Adrenal gland (tissue), 12 donors: ENCODE results near the gene MMP20. TPM values are rescaled to one million over a fixed set of nuclear protein-coding genes. Genes with fewer than 3 reads are reported as not detected.

Source experiments
- DNase-seq, 7 donors: peaks; one replicate each; pipeline ENCODE4 v3.0.0-alpha.2; 2019 to 2020
- H3K27ac ChIP-seq, 5 donors: fragments of 200-600 bp; sonication (generic) in 4 of 5; 1 replicate in 3 of 5; 2 replicates in 2 of 5; pipeline versions ENCODE4 v1.5.1 to v1.8.0; 2016 to 2020; ENCODE audit warnings: mild to moderate bottlenecking in 1 of 5
- H3K27me3 ChIP-seq: fragments of 200-600 bp; 2 replicates; pipeline ENCODE4 v1.8.0; 2021
- H3K36me3 ChIP-seq, 2 donors: fragments of 200-600 bp; replicated peaks in 1 of 2; 1 replicate in 1 of 2; 2 replicates in 1 of 2; pipeline versions ENCODE4 v1.5.1 to v1.8.0; 2018 to 2022
- H3K4me1 ChIP-seq, 2 donors: fragments of 200-600 bp; replicated peaks in 1 of 2; 1 replicate in 1 of 2; 2 replicates in 1 of 2; pipeline versions ENCODE4 v1.5.1 to v1.8.0; 2018 to 2021
- H3K4me3 ChIP-seq, 4 donors: fragments of 200-600 bp; sonication (generic) in 3 of 4; one replicate each; pipeline ENCODE4 v1.5.1; 2016 to 2018
- H3K9me3 ChIP-seq, 3 donors: fragments of 200-600 bp; sonication (generic) in 1 of 3; replicated peaks in 1 of 3; 1 replicate in 2 of 3; 2 replicates in 1 of 3; pipeline versions ENCODE4 v1.5.1 to v1.8.0; 2016 to 2021
- CTCF ChIP-seq, 6 experiments: fragments of 450-650 bp in 4 of 6; fragments of 200-600 bp in 2 of 6; sonication (generic) in 1 of 6; IDR thresholded peaks; 1 replicate in 5 of 6; 2 replicates in 1 of 6; pipeline versions ENCODE4 v1.5.1 to v1.8.0; 2016 to 2021; ENCODE audit warnings: antibody characterized with exemption in 6 of 6, mild to moderate bottlenecking in 2 of 6, moderate library complexity in 1 of 6
- POLR2A ChIP-seq, 2 donors: fragments of 450-650 bp; IDR thresholded peaks; one replicate each; pipeline ENCODE4 v1.6.1; 2017; ENCODE audit warnings: antibody characterized with exemption in 2 of 2, mild to moderate bottlenecking in 2 of 2, moderate library complexity in 1 of 2
- WGBS, 4 donors: extraction: QIAGEN DNeasy Blood & Tissue Kit in 2 of 4; methylation state at CpG; one replicate each; pipeline versions ENCODE4 v1.1.5 to v1.1.7; 2013 to 2017; 5-methylcytosine and 5-hydroxymethylcytosine counted together
- intact Hi-C, 2 donors: fragments of 100-400 bp; cut with DNase I; formaldehyde crosslinking; loops; one replicate each; pipeline versions ENCODE4 v1.14.1 to v1.15.0; 2022 to 2023
- polyA plus RNA-seq, 3 donors: library from polyadenylated mRNA; stranded (reverse); fragments of 200-250 nt in 2 of 3; fragments of 350-450 nt in 1 of 3; fragmentation: Illumina TruSeq in 1 of 3; extraction: RNeasy Lipid Tissue Mini Kit (QIAGEN cat#74804) in 1 of 3; gene quantifications; one replicate each; pipeline ENCODE4 v1.2.3, GENCODE V29; 2013 to 2014
- total RNA-seq, 9 donors: library from RNA; depleted of rRNA in 4 of 9; stranded (reverse); fragments of >200 nt in 4 of 9; fragments of 120-200 nt in 1 of 9; fragmentation: NEBNext Ultra II Directional in 1 of 9; extraction: Animal tissue kit (Norgen Biotek cat#: 25700) in 1 of 9; gene quantifications; one replicate each; pipeline versions ENCODE4 v1.1.0 to v1.2.4, GENCODE V29; 2013 to 2023
- donor health status: healthy with polysubstance abuse.
- donor health status: Bipolar disorder and iron deficiency.
- donor health status: DM: yes; HTN: yes; CAD: no.
- donor health status: DM: no; HTN: no; CAD: no.
- donor health status: DM: no; HTN: no; CAD: no.
- donor health status: DM: yes; HTN: yes; CAD: no.

Gene MMP20
- total and polyA plus RNA-seq, 12 donors = not detected

GRCh38 chr11:102603091-102603490 is 22.0 kb downstream of the MMP20 start:
- Histone ChIP-seq H3K4me1 (peaks cover 9 to 10% of the 10 kb centered on the region in 2 donors), H3K27me3 (peaks cover 4% of the 10 kb centered on the region), H3K27ac (no peak overlapping the region), H3K9me3 (no peaks in the 10 kb centered on the region), H3K36me3 (no peaks in the 10 kb centered on the region), H3K4me3 (no peak overlapping the region)
- DNase-seq = no peak
- no peak for TF ChIP-seq CTCF (IDR thresholded peaks at IDR 0.05)
- TF ChIP-seq POLR2A (IDR thresholded peaks at IDR 0.05) = no peak
- WGBS, 4 donors = 72 to 97% (median 87%) methylated on average over 5 of the region's 5 CpGs
- intact Hi-C loops = no loop called here

GRCh38 chr11:102600666-102601065 is 24.5 kb downstream of the MMP20 start:
- peak in 1 of 7 donors; percentile 16 for DNase-seq
- H3K4me3 ChIP-seq = no peak overlapping the region
- H3K27ac ChIP-seq = peak overlapping the region in 1 of 5 donors; percentile 55
- H3K27me3 ChIP-seq = peaks cover 4% of the 10 kb centered on the region
- WGBS, 4 donors = 72 to 83% (median 79%) methylated on average over 3 of the region's 3 CpGs
- H3K9me3 ChIP-seq = no peaks in the 10 kb centered on the region
- TF ChIP-seq CTCF (IDR thresholded peaks at IDR 0.05) (no peak), POLR2A (IDR thresholded peaks at IDR 0.05) (no peak)
- H3K4me1 ChIP-seq = peaks cover 9 to 10% of the 10 kb centered on the region in 2 donors
- intact Hi-C loops = no loop called here
- no peaks in the 10 kb centered on the region for H3K36me3 ChIP-seq

GRCh38 chr11:102599642-102600261 is 25.4 kb downstream of the MMP20 start:
- Histone ChIP-seq H3K36me3 (no peaks in the 10 kb centered on the region), H3K9me3 (no peaks in the 10 kb centered on the region), H3K4me3 (no peak overlapping the region), H3K4me1 (peaks cover 9 to 10% of the 10 kb centered on the region in 2 donors), H3K27me3 (no peaks in the 10 kb centered on the region), H3K27ac (peak overlapping the region in 4 of 5 donors; percentile 37 to 71 (median 49))
- TF ChIP-seq POLR2A (IDR thresholded peaks at IDR 0.05) (no peak), CTCF (IDR thresholded peaks at IDR 0.05) (no peak)
- intact Hi-C loops = no loop called here
- 48 to 54% (median 50%) methylated on average over 3 of the region's 3 CpGs for WGBS, 4 donors
- DNase-seq = peak in 2 of 7 donors; percentile 13 to 21

GRCh38 chr11:102598272-102598671 is 26.9 kb downstream of the MMP20 start:
- Histone ChIP-seq H3K36me3 (no peaks in the 10 kb centered on the region), H3K9me3 (no peaks in the 10 kb centered on the region), H3K4me3 (no peak overlapping the region), H3K27me3 (no peaks in the 10 kb centered on the region), H3K4me1 (peaks cover 9 to 10% of the 10 kb centered on the region in 2 donors), H3K27ac (no peak overlapping the region)
- TF ChIP-seq CTCF (IDR thresholded peaks at IDR 0.05) = no peak
- TF ChIP-seq POLR2A (IDR thresholded peaks at IDR 0.05) = no peak
- intact Hi-C loops = no loop called here
- 77 to 92% (median 86%) methylated on average over 1 of the region's 1 CpG for WGBS, 4 donors
- no peak for DNase-seq
